ENCODE measurements around the gene GATA2. TPM values are rescaled to one million over a fixed set of nuclear protein-coding genes. Genes with fewer than 3 reads are reported as not detected.

Gene GATA2
- total RNA-seq, 2 donors from 2014 or later, result 181 to 275 TPM

DNA sequence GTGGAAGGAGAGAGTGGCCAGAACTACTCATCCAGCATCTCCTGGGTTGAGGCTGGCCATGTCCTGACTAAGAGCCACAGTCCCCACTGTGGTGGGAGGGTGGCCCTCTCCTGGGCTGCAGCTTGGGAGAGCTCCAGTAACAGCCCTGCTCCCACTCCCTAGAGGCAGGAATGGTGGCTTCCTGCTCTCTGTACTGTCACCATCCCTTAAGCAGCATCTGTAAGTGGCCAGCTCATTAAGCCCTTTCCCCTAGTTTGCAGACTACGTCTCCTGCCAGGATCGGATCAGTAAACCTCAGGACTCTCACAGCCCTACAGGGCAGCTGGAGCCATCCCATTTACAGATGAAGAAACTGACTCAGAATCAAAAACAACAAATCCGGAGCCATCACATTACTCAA, 56.8 kb downstream of the GATA2 start:
- Histone ChIP-seq H3K27ac (no peak overlapping the region), H3K36me3 (no peaks in the 10 kb centered on the region), H3K27me3 (replicated peaks; ENCODE audit: insufficient read depth) (no peaks in the 10 kb centered on the region), H3K4me3 (no peak overlapping the region), H3K4me1 (replicated peaks) (peaks cover 4% of the 10 kb centered on the region), H3K9me3 (no peaks in the 10 kb centered on the region)
- WGBS, result 90% methylated on average over 3 of the region's 3 CpGs
- no peak for DNase-seq (ENCODE audit: low spot score)
- TF ChIP-seq, protein P1, sequence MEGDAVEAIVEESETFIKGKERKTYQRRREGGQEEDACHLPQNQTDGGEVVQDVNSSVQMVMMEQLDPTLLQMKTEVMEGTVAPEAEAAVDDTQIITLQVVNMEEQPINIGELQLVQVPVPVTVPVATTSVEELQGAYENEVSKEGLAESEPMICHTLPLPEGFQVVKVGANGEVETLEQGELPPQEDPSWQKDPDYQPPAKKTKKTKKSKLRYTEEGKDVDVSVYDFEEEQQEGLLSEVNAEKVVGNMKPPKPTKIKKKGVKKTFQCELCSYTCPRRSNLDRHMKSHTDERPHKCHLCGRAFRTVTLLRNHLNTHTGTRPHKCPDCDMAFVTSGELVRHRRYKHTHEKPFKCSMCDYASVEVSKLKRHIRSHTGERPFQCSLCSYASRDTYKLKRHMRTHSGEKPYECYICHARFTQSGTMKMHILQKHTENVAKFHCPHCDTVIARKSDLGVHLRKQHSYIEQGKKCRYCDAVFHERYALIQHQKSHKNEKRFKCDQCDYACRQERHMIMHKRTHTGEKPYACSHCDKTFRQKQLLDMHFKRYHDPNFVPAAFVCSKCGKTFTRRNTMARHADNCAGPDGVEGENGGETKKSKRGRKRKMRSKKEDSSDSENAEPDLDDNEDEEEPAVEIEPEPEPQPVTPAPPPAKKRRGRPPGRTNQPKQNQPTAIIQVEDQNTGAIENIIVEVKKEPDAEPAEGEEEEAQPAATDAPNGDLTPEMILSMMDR (IDR thresholded peaks at IDR 0.05), result no peak
- TF ChIP-seq POLR2AphosphoS5 (IDR thresholded peaks at IDR 0.05) (no peak), POLR2A (IDR thresholded peaks at IDR 0.05) (no peak)
- intact Hi-C loops (cut with DNase I), result no loop called here

DNA sequence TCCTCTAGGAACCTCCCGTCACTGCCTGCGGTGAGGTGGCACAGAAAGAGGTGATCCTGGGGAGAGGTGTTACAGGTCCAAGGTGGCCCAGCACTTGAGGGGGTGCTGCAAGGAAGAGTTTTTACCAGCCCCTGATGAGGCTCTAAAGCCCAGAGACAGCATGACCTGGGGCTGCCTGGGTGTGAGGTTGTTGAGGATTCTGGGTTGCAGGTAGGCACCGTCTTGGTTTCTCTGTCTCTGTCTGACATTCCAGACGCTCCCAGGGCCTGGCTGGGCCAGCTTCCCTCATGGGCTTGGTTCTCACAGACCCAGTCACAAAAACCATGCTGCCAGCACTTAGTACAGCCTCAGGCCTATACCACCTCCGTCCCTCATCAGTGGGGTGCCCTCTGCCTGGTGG, 57.4 kb downstream of the GATA2 start:
- Histone ChIP-seq H3K27ac (peak overlapping the region; percentile 57 to 58), H3K4me1 (replicated peaks) (peaks cover 4% of the 10 kb centered on the region), H3K27me3 (replicated peaks; ENCODE audit: insufficient read depth) (no peaks in the 10 kb centered on the region), H3K9me3 (no peaks in the 10 kb centered on the region), H3K36me3 (no peaks in the 10 kb centered on the region), H3K4me3 (no peak overlapping the region)
- 92% methylated on average over 5 of the region's 5 CpGs for WGBS
- DNase-seq (ENCODE audit: low spot score), result no peak
- intact Hi-C loops (cut with DNase I), result no loop called here
- TF ChIP-seq POLR2AphosphoS5 (IDR thresholded peaks at IDR 0.05) (no peak), POLR2A (IDR thresholded peaks at IDR 0.05) (no peak)
- TF ChIP-seq, protein P1 (IDR thresholded peaks at IDR 0.05), result no peak

DNA sequence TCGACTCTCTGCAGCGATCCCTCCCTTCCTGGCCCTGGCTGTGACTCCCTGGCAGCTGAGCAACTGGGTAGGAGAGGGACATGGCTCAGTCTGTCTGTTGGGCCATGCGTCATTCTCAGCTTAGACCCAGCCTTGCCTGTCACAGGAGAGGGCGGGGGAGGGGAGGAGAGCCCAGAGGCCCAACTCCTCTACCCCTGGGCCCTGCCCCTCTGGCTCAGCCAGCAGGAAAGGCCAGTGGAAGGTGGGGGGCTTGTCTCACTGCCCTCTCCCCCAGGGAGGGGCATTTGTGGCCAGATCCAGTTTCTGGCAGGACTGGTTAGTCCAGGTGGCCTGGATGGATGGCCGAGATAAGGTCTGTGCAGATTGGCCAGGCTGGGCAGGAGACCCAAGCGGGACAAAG, 57.9 kb downstream of the GATA2 start:
- H3K4me3 ChIP-seq, result no peak overlapping the region
- H3K36me3 ChIP-seq, result no peaks in the 10 kb centered on the region
- H3K9me3 ChIP-seq, result no peaks in the 10 kb centered on the region
- H3K27ac ChIP-seq, result peak overlapping the region; percentile 57 to 58
- TF ChIP-seq, protein P1 (IDR thresholded peaks at IDR 0.05), result no peak
- TF ChIP-seq POLR2A (IDR thresholded peaks at IDR 0.05) (peak; percentile 70), POLR2AphosphoS5 (IDR thresholded peaks at IDR 0.05) (peak; percentile 78)
- peak; percentile 83 for DNase-seq (ENCODE audit: low spot score)
- WGBS, result 58% methylated on average over 6 of the region's 6 CpGs
- peaks cover 4% of the 10 kb centered on the region for H3K4me1 ChIP-seq (replicated peaks)
- no peaks in the 10 kb centered on the region for H3K27me3 ChIP-seq (replicated peaks; ENCODE audit: insufficient read depth)
- intact Hi-C loops (cut with DNase I), result no loop called here

DNA sequence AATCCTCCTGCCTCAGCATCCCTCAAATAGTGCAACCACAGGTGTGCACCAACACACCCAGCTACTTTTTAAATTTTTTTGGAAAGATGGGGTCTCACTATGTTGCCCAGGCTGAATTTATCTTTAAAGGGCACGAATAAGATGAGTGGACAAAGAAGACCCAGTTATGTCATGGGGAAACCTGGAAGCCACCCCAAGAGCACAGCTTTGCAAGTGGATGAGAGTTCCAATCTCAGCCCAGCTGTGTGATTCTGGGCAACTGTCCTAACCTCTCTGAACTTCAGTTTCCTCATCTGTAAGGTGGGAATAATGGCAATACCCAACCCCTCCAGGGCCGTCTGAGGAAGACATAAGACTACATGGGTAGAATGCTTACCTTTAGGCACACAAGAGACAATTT, 58.5 kb downstream of the GATA2 start:
- intact Hi-C loops (cut with DNase I), result no loop called here
- Histone ChIP-seq H3K27ac (peak overlapping the region; percentile 57 to 58), H3K4me3 (no peak overlapping the region), H3K27me3 (replicated peaks; ENCODE audit: insufficient read depth) (no peaks in the 10 kb centered on the region), H3K4me1 (replicated peaks) (peaks cover 4% of the 10 kb centered on the region), H3K36me3 (no peaks in the 10 kb centered on the region), H3K9me3 (no peaks in the 10 kb centered on the region)
- TF ChIP-seq POLR2A (IDR thresholded peaks at IDR 0.05) (no peak), POLR2AphosphoS5 (IDR thresholded peaks at IDR 0.05) (no peak)
- TF ChIP-seq, protein P1 (IDR thresholded peaks at IDR 0.05), result no peak
- 90% methylated on average over 2 of the region's 2 CpGs for WGBS
- DNase-seq (ENCODE audit: low spot score), result no peak

GRCh38 chr3:128433837-128434165, 59.2 kb downstream of the GATA2 start:
- no peaks in the 10 kb centered on the region for H3K9me3 ChIP-seq
- TF ChIP-seq POLR2A (IDR thresholded peaks at IDR 0.05), result no peak
- TF ChIP-seq, protein P1 (IDR thresholded peaks at IDR 0.05), result no peak
- no peak for TF ChIP-seq POLR2AphosphoS5 (IDR thresholded peaks at IDR 0.05)
- peaks cover 4% of the 10 kb centered on the region for H3K4me1 ChIP-seq (replicated peaks)
- H3K4me3 ChIP-seq, result no peak overlapping the region
- no peaks in the 10 kb centered on the region for H3K36me3 ChIP-seq
- no peak overlapping the region for H3K27ac ChIP-seq
- no peaks in the 10 kb centered on the region for H3K27me3 ChIP-seq (replicated peaks; ENCODE audit: insufficient read depth)
- WGBS, result 89% methylated on average over 2 of the region's 2 CpGs
- intact Hi-C loops (cut with DNase I), result no loop called here
- no peak for DNase-seq (ENCODE audit: low spot score)

Measured in prostate gland (tissue), 2 donors.